GM12873 (cell line): ENCODE results near the gene GDPD5.

Experiments used
- TF ChIP-seq, protein P1 (sequence below): IDR thresholded peaks from 2 replicates; pipeline ENCODE4 v1.5.1; 2012; ENCODE audit warnings: low read depth, mild to moderate bottlenecking, moderate library complexity, low read length, control low read depth; ENCODE audit not compliant: insufficient read depth; ENCODE audit errors: missing control alignments

The GDPD5 gene

DNA sequence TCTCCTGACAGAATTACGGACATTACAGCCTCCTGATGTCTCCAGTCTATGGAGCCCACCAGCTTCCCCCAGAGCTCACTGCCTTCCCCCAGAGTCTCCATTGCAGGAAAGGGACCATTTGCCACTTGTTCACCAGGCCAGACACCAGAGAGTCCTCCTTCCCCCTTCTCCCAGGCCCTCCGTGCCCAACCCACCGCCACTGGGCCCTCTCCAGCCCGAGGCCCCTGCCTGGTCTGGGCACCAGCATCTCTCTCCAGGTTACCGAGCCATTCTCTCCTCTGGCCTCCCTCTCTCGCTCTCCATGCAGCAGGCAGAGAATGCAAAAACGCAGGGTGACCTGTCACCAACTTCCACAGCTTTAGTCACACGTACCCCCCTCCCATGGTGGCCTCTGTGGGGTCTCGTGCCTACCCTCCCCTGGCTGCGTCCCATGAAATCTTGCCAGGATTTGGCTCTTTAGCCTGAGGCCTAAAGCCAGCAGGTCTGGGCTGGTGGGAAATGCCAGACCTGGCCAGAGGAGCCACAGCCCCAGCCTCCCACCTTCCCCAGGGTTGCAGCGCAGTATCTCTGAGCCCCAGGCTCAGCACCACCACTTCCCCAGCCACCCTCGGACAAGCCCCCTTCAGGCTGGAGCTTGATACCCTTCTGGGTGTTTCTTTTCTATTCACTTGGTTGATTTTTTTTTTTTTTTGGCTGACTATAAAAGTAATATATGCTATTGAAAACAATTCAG is 29.5 kb upstream of the GDPD5 start:
- TF ChIP-seq, protein P1, sequence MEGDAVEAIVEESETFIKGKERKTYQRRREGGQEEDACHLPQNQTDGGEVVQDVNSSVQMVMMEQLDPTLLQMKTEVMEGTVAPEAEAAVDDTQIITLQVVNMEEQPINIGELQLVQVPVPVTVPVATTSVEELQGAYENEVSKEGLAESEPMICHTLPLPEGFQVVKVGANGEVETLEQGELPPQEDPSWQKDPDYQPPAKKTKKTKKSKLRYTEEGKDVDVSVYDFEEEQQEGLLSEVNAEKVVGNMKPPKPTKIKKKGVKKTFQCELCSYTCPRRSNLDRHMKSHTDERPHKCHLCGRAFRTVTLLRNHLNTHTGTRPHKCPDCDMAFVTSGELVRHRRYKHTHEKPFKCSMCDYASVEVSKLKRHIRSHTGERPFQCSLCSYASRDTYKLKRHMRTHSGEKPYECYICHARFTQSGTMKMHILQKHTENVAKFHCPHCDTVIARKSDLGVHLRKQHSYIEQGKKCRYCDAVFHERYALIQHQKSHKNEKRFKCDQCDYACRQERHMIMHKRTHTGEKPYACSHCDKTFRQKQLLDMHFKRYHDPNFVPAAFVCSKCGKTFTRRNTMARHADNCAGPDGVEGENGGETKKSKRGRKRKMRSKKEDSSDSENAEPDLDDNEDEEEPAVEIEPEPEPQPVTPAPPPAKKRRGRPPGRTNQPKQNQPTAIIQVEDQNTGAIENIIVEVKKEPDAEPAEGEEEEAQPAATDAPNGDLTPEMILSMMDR: no peak

GRCh38 chr11:75554258-75555022 is 28.7 kb upstream of the GDPD5 start:
- TF ChIP-seq, protein P1: no peak

DNA sequence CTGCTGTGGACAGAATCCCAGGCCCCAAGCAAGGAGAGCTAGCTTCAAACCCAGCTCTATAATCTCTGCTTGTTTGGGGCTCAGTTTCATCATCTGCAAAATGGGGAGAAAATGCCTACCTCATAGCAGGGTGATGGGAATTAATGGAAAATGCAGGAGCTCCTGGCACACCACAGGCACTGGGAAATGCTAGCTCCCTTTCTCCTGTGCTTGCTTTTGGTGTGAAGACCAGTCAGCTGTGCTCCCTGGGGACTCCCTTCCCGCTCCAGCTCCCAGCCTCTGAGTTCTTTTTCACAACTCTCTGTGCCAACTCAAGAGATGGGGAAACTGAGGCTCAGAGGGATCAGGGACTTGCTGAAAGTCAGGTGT is 28.1 kb upstream of the GDPD5 start:
- TF ChIP-seq, protein P1: no peak

DNA sequence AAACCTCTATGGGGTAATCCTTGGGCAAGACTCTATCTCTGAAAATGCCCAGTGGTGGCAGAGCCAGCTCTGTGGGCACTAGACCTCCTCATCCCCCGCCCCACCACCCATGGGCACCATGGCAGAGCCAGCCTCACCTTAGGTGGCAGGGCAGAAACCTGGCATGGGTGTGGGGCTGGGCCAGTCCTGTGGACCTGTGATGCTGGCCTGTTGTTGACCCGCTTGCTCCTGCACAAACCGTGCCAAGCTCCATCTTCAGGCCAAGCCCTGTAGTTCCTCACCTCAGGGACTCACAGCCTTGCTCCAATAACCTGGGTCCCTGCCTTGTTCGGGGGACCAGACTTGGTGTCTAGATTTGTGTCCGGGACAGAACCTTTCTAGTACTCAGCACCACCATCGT is 27.4 kb upstream of the GDPD5 start:
- TF ChIP-seq, protein P1: no peak

- TF ChIP-seq, protein P1: no peak
Observed at GRCh38 chr11:75549370-75549958, 23.7 kb upstream of the GDPD5 start.

DNA sequence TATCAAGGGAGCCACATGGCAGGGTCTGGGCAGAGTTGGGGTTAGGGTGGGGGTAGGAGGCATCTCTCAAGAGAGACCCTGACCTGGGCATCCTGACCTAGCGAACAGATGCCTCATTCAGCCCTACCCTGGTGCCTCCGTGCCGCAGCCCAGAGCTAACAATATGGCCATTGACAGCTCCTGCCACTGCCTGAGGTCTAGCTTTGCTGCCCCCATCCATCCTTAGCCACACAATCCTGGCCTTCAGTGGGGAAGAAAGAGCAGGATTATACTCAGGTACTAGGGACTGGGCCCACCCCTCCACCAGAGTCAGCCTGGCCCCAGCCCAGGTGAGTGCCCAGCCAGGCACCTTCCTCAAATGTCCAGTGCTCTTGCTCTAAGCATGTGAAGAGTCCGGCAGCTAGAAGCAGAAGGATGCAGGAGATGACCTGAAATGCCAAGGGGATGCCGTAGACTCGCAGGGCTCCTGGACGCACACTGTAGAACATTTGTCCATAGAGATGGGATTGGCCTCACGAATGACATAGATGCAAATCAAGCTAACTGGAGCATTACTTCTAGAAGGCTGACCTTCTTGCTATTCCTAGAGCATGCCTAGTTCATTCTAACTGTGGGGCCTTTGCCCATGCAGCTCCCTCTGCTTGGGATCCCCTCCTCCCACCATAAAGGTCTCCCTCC is 23.0 kb upstream of the GDPD5 start:
- TF ChIP-seq, protein P1: no peak

DNA sequence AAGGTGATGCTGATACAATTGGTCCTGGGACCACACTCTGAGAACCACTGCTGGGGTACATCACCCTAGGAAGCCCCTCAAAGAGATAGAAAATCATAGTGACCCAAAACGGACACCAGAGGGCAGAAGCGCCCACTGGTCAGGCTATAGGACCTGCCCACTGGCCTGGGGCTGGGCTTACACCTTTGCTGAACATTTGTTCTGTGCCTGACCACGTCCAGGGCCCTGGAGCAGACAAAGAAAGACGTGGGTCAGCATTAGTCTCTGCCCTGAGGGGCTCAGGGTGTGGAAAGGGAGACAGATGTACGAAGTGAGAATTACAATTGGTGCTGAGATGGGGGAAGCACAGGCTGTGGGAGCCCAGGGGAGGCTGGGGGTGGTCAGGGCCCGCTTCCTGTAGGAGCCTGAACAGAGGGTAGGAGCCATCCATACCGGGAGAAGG is 21.9 kb upstream of the GDPD5 start:
- TF ChIP-seq, protein P1: peak; percentile 80
